ENCODE results near the gene LORICRIN.

The LORICRIN gene

GRCh38 chr1:153292740-153293479, 33.4 kb downstream of the LORICRIN start:
- no peak for TF ChIP-seq CTCF (IDR thresholded peaks at IDR 0.05; ENCODE audit: low read depth, low read length, missing control alignments)
- H3K4me3 ChIP-seq (ENCODE audit: low read depth, low read length) = no peak overlapping the region
- no peak for DNase-seq (ENCODE audit: low read depth)

GRCh38 chr1:153293480-153293775, 33.9 kb downstream of the LORICRIN start:
- TF ChIP-seq CTCF (IDR thresholded peaks at IDR 0.05; ENCODE audit: low read depth, low read length, missing control alignments) = no peak
- no peak for DNase-seq (ENCODE audit: low read depth)
- H3K4me3 ChIP-seq (ENCODE audit: low read depth, low read length) = no peak overlapping the region

- DNase-seq (ENCODE audit: low read depth) = no peak
- no peak overlapping the region for H3K4me3 ChIP-seq (ENCODE audit: low read depth, low read length)
- TF ChIP-seq CTCF (IDR thresholded peaks at IDR 0.05; ENCODE audit: low read depth, low read length, missing control alignments) = no peak
Observed at GRCh38 chr1:153293851-153294250, 34.4 kb downstream of the LORICRIN start.

GRCh38 chr1:153302308-153302707, 42.8 kb downstream of the LORICRIN start:
- TF ChIP-seq CTCF (IDR thresholded peaks at IDR 0.05; ENCODE audit: low read depth, low read length, missing control alignments) = no peak
- DNase-seq (ENCODE audit: low read depth) = no peak
- H3K4me3 ChIP-seq (ENCODE audit: low read depth, low read length) = no peak overlapping the region

GRCh38 chr1:153305682-153306081, 46.2 kb downstream of the LORICRIN start:
- H3K4me3 ChIP-seq (ENCODE audit: low read depth, low read length) = no peak overlapping the region
- TF ChIP-seq CTCF (IDR thresholded peaks at IDR 0.05; ENCODE audit: low read depth, low read length, missing control alignments) = no peak
- DNase-seq (ENCODE audit: low read depth) = no peak

GRCh38 chr1:153306303-153307220, 47.1 kb downstream of the LORICRIN start:
- no peak for TF ChIP-seq CTCF (IDR thresholded peaks at IDR 0.05; ENCODE audit: low read depth, low read length, missing control alignments)
- no peak overlapping the region for H3K4me3 ChIP-seq (ENCODE audit: low read depth, low read length)
- DNase-seq (ENCODE audit: low read depth) = no peak
